Left colon (tissue), 2 donors: Measurements from ENCODE around the gene AMBRA1. TPM values are rescaled to one million over a fixed set of nuclear protein-coding genes. Genes with fewer than 3 reads are reported as not detected.
A peak's percentile ranks its signal among the peaks of the same experiment; 100 is the strongest.

Experiments used
- ATAC-seq: fragments of 200-7000 bp; cut with Tn5 transposase; one replicate; pipeline ENCODE4 v1.9.1; 2020; ENCODE audit warnings: mild to moderate bottlenecking, moderate library complexity
- DNase-seq, 2 donors: peaks; one replicate each; pipeline ENCODE4 v3.0.0-alpha.2; 2020
- intact Hi-C, 2 donors: fragments of 100-400 bp; cut with DNase I in 1 of 2; cut with micrococcal nuclease in 1 of 2; formaldehyde crosslinking; loops; one replicate each; pipeline versions ENCODE4 v1.11.2 to v1.14.0; 2022; cut with DNase I, micrococcal nuclease
- total RNA-seq, 2 donors: library from RNA; stranded (reverse); fragmentation: NEBNext Ultra II Directional; extraction: Animal tissue kit (Norgen Biotek cat#: 25700); gene quantifications; one replicate each; pipeline ENCODE4 v1.2.1, GENCODE V29; 2021
- donor health status: DM: no; HTN: no; CAD: no.
- donor health status: DM: yes; HTN: yes; CAD: no.

The AMBRA1 gene
- total RNA-seq, 2 donors from 2014 or later = 39.4 to 40.1 TPM

GRCh38 chr11:46616551-46617133 lies 22.8 kb upstream of the AMBRA1 start:
- intact Hi-C loops = no loop called here
- DNase-seq = no peak

GRCh38 chr11:46615756-46616155 lies 21.9 kb upstream of the AMBRA1 start:
- no peak for DNase-seq
- intact Hi-C loops = no loop called here
- ATAC-seq = no peak

More at GRCh38 chr11:46616551-46617133, 22.8 kb upstream of the AMBRA1 start:
- peak; percentile 10 for ATAC-seq

- intact Hi-C loops = no loop called here
- ATAC-seq (no peak), DNase-seq (no peak)
Measured at GRCh38 chr11:46612326-46612725, 18.5 kb upstream of the AMBRA1 start.

- ATAC-seq (peak; percentile 70), DNase-seq (no peak)
- intact Hi-C loops = no loop called here
Measured at GRCh38 chr11:46611526-46612304, 17.9 kb upstream of the AMBRA1 start.

- ATAC-seq (no peak), DNase-seq (no peak)
- intact Hi-C loops = no loop called here
Measured at GRCh38 chr11:46609386-46609785, 15.6 kb upstream of the AMBRA1 start.

GRCh38 chr11:46607516-46607915 lies 13.7 kb upstream of the AMBRA1 start:
- intact Hi-C loops = no loop called here
- ATAC-seq (no peak), DNase-seq (no peak)

GRCh38 chr11:46604796-46605195 lies 11.0 kb upstream of the AMBRA1 start:
- no peak for DNase-seq
- ATAC-seq = no peak
- intact Hi-C loops = no loop called here

- intact Hi-C loops = no loop called here
- no peak for ATAC-seq
- DNase-seq = no peak
Measured at GRCh38 chr11:46603704-46604308, 10.0 kb upstream of the AMBRA1 start.

- intact Hi-C loops = no loop called here
- DNase-seq (no peak), ATAC-seq (no peak)
Measured at GRCh38 chr11:46601129-46601528, 7.3 kb upstream of the AMBRA1 start.

GRCh38 chr11:46600194-46600960 lies 6.6 kb upstream of the AMBRA1 start:
- no peak for DNase-seq
- no peak for ATAC-seq
- intact Hi-C loops = no loop called here

- intact Hi-C loops = no loop called here
- no peak for DNase-seq
- ATAC-seq = no peak
Measured at GRCh38 chr11:46599340-46600193, 5.7 kb upstream of the AMBRA1 start.

- DNase-seq = no peak
- intact Hi-C loops = no loop called here
- no peak for ATAC-seq
Measured at GRCh38 chr11:46597609-46598219, 3.9 kb upstream of the AMBRA1 start.

- no peak for DNase-seq
- peak; percentile 67 for ATAC-seq
- intact Hi-C loops = no loop called here
Measured at GRCh38 chr11:46597155-46597554, 3.3 kb upstream of the AMBRA1 start.

- intact Hi-C loops = no loop called here
- ATAC-seq (no peak), DNase-seq (no peak)
Measured at GRCh38 chr11:46594785-46595184, 962 bp upstream of the AMBRA1 start.

- intact Hi-C loops = no loop called here
- no peak for ATAC-seq
Measured at GRCh38 chr11:46594374-46594700, 514 bp upstream of the AMBRA1 start.

GRCh38 chr11:46590740-46591605 lies 2.9 kb downstream of the AMBRA1 start:
- DNase-seq (no peak), ATAC-seq (no peak)
- intact Hi-C loops = no loop called here

More at GRCh38 chr11:46594374-46594700, 514 bp upstream of the AMBRA1 start:
- no peak for DNase-seq

- ATAC-seq = no peak
- intact Hi-C loops = no loop called here
- DNase-seq = no peak
Measured at GRCh38 chr11:46588915-46589314, 4.9 kb downstream of the AMBRA1 start.
